HEK293T (cell line): Measurements from ENCODE around the gene LURAP1L.

Experiments
- CTCF ChIA-PET: fragments of 350-600 bp; formaldehyde crosslinking; extraction: SDS; loops from one replicate; lab custom pipeline; 2021; ENCODE audit warnings: antibody characterized with exemption, inconsistent platforms; lab: Yijun Ruan, JAX
- POLR2A ChIA-PET: fragments of 350-600 bp; formaldehyde crosslinking; extraction: SDS; loops from one replicate; lab custom pipeline; 2020; ENCODE audit warnings: antibody characterized with exemption, inconsistent platforms; lab: Yijun Ruan, JAX
- DNase-seq: peaks from one replicate; pipeline ENCODE4 v3.0.0; 2012; ENCODE audit warnings: mixed read lengths; ENCODE audit errors: extremely low spot score
- ARNT ChIP-seq: fragments of 450-650 bp; IDR thresholded peaks from 2 replicates; pipeline ENCODE4 v1.6.1; 2017; ENCODE audit warnings: mild to moderate bottlenecking
- BHLHE40 ChIP-seq: fragments of 450-650 bp; IDR thresholded peaks from 2 replicates; pipeline ENCODE4 v1.6.1; 2016; ENCODE audit warnings: mild to moderate bottlenecking, moderate library complexity, borderline replicate concordance
- CTBP1 ChIP-seq: fragments of 450-650 bp; IDR thresholded peaks from 2 replicates; pipeline ENCODE4 v1.6.1; 2016; ENCODE audit warnings: borderline replicate concordance
- ELF4 ChIP-seq: fragments of 450-650 bp; IDR thresholded peaks from 2 replicates; pipeline ENCODE4 v1.6.1; 2017; ENCODE audit warnings: antibody characterized with exemption
- FOXA1 ChIP-seq: fragments of 450-650 bp; IDR thresholded peaks from 2 replicates; pipeline ENCODE4 v1.6.1; 2016; ENCODE audit warnings: mild to moderate bottlenecking
- FOXK2 ChIP-seq: fragments of 450-650 bp; IDR thresholded peaks from 2 replicates; pipeline ENCODE4 v1.6.1; 2016; ENCODE audit warnings: mild to moderate bottlenecking
- FOXM1 ChIP-seq: fragments of 450-650 bp; IDR thresholded peaks from 2 replicates; pipeline ENCODE4 v1.6.1; 2017; ENCODE audit warnings: mild to moderate bottlenecking, borderline replicate concordance
- HDGF ChIP-seq: fragments of 450-650 bp; IDR thresholded peaks from 2 replicates; pipeline ENCODE4 v1.6.1; 2017; ENCODE audit warnings: antibody characterized with exemption, borderline replicate concordance
- L3MBTL2 ChIP-seq: fragments of 450-650 bp; conservative IDR thresholded peaks from 2 replicates; pipeline ENCODE4 v1.6.1; 2016; ENCODE audit warnings: mild to moderate bottlenecking
- LEF1 ChIP-seq: fragments of 450-650 bp; IDR thresholded peaks from 2 replicates; pipeline ENCODE4 v1.6.1; 2017; ENCODE audit warnings: mild to moderate bottlenecking, borderline replicate concordance
- NFRKB ChIP-seq: fragments of 450-650 bp; IDR thresholded peaks from 2 replicates; pipeline ENCODE4 v1.6.1; 2016; ENCODE audit warnings: mild to moderate bottlenecking, moderate library complexity
- SP1 ChIP-seq: fragments of 450-650 bp; IDR thresholded peaks from 2 replicates; pipeline ENCODE4 v1.6.1; 2017
- SUZ12 ChIP-seq: fragments of 450-650 bp; IDR thresholded peaks from 2 replicates; pipeline ENCODE4 v1.6.1; 2016; ENCODE audit warnings: mild to moderate bottlenecking
- TARDBP ChIP-seq: fragments of 450-650 bp; IDR thresholded peaks from 2 replicates; pipeline ENCODE4 v1.6.1; 2016
- ZNF384 ChIP-seq: fragments of 450-650 bp; IDR thresholded peaks from 2 replicates; pipeline ENCODE4 v1.6.1; 2016
- TF ChIP-seq, protein P1 (sequence below): fragments of 450-650 bp; IDR thresholded peaks from 2 replicates; pipeline ENCODE4 v1.6.1; 2016

Gene LURAP1L

DNA sequence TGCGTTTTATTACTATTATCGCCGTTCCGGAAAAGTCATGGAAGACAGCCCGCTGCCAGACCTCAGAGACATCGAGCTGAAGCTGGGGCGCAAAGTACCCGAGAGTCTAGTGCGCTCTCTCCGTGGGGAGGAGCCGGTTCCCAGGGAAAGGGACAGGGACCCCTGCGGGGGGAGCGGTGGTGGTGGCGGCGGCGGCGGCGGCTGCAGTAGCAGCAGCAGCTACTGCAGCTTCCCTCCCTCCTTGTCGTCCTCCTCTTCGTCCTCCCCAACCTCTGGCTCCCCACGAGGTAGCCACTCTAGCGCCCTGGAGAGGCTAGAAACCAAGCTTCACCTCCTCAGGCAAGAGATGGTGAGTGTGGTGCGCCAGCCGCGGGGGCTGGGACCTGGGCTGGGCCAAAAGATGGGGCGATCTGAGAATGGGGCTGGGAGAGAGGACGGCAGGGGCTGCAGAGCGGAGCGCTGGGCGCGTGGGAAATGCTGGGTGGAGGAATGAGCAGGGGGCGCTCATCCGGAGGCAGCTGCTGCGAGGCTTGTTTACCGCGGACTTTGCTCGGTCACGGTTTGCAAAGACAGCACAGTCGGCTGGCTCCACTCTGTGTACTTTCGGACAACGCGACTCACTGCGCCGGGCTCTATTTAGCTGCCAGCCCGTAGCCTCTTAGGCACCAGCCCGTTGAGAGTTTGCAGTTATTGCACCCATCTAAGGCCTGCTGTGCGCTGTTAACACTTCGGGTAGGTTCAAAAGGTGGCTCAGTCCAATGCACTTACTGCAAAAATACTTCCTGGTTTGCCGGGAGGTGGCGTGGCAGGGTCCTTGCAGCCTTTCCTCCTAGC lies 1.1 kb downstream of the LURAP1L start:
- ChIA-PET CTCF (interaction anchor here (0.9 to 1.9 kb wide), 8 partner anchors 9 to 111 kb away, joined by 3 to 7 read pairs (median 3); no protein-coding TSS in a partner anchor), POLR2A (interaction anchor here (0.9 to 2.2 kb wide), 8 partner anchors 34 to 56 kb away, joined by 3 to 12 read pairs (median 4); no protein-coding TSS in a partner anchor)
- peak; percentile 62 for DNase-seq
- TF ChIP-seq FOXM1 (no peak), FOXA1 (no peak), L3MBTL2 (peak; percentile 63), BHLHE40 (no peak), ZNF384 (no peak)

DNA sequence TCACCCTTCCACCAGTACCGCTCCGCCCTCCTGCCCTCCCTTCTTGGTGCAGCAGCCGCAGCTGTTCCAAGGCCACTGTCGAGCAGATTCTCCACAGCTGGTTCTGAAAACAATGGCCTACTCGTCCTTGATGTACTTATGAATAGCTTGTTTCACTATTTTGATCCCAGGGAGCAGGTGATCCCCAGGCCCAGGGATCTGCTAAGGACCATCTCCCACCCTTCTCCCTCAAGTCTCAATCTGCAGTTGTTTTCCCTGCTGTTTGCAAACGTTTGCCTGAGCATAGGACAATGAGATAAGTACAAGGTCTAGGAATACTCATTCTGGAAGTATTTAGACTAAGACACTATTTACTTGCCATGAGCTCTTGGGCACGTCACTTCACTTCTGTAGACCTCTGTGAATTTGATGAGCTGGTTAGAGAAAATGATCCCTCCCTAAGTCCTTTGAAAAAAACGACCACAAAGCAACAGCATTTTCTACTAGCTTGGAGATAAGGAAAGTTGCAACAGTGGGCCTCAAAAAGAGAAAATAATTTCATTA lies 1.8 kb downstream of the LURAP1L start:
- TF ChIP-seq NFRKB: no peak
- DNase-seq: no peak
- ChIA-PET CTCF (interaction anchor here (0.9 to 1.9 kb wide), 7 partner anchors 8 to 111 kb away, joined by 3 to 7 read pairs (median 3); no protein-coding TSS in a partner anchor), POLR2A (interaction anchor here (0.9 to 2.2 kb wide), 6 partner anchors 34 to 54 kb away, joined by 3 to 12 read pairs (median 6); no protein-coding TSS in a partner anchor)

DNA sequence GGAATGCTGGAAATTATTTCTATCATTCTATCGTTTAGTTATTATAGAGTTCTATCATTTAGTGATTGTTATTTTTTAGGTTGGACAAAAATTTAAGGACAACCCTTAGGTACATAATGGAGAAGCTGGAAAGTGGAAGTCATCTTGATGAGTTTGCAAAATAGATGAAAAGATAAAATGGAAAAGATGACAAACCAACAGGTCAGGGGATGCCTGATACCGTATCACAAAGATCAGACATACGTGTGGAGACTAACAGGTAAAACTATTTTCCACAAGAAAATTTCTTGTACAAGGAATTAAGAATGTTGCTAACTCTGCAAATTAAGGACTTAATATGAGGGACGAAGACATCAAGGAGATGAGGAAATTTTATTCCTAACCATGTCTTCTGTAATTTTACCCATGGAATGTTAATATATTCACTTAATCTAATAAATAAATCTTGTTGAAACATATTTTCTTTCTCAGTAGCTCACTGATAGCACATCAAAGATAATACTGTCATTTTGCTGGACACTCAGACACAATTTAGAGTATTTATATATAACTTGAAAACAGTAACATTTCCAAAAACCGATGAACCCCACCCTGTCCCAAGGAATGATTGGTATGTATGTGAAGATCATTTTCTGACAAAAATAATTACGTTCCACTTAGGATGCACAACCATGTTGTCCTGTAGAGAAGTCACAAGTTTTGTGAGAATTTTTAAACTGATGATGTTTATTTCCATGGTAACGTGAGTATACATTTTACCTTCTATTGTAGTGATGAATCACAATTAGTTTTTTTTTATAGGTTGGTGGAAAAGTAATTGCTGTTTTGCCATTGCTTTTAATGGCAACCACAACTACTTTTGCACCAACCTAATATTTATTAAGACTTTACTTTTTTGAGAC lies 2.6 kb downstream of the LURAP1L start:
- no peak for TF ChIP-seq L3MBTL2
- ChIA-PET POLR2A (interaction anchor here (1.3 to 2.2 kb wide), 2 partner anchors 37 to 40 kb away, joined by 3 to 12 read pairs; no protein-coding TSS in a partner anchor), CTCF (interaction anchor here (0.9 to 1.9 kb wide), 4 partner anchors 8 to 75 kb away, joined by 3 to 7 read pairs (median 4); no protein-coding TSS in a partner anchor)
- no peak for DNase-seq

DNA sequence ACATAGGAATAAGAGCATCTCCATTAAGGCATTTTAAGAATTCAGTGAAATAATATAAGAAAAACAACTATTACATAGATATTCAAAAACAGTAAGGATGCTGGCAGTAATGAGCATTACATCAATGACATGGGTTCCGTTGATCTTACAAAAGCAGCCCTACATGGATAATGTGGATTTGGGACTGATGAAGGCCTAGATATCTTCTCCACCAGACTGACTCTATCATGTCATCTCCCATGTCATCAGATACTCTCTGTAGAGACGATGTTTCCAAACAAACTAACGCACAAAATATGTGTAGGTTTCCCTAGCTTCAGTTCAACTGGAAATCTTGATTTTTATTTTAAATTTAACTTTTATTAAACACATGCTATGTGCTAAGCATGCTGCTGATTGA lies 3.6 kb downstream of the LURAP1L start:
- TF ChIP-seq, protein P1, sequence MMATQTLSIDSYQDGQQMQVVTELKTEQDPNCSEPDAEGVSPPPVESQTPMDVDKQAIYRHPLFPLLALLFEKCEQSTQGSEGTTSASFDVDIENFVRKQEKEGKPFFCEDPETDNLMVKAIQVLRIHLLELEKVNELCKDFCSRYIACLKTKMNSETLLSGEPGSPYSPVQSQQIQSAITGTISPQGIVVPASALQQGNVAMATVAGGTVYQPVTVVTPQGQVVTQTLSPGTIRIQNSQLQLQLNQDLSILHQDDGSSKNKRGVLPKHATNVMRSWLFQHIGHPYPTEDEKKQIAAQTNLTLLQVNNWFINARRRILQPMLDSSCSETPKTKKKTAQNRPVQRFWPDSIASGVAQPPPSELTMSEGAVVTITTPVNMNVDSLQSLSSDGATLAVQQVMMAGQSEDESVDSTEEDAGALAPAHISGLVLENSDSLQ: no peak
- no peak for TF ChIP-seq CTBP1
- no peak for TF ChIP-seq ELF4
- TF ChIP-seq HDGF: no peak
- no peak for TF ChIP-seq FOXA1
- no peak for TF ChIP-seq LEF1
- TF ChIP-seq L3MBTL2: no peak
- TF ChIP-seq FOXK2: no peak
- no peak for TF ChIP-seq NFRKB
- TF ChIP-seq TARDBP: no peak
- TF ChIP-seq FOXM1: no peak
- TF ChIP-seq SP1: no peak
- no peak for TF ChIP-seq ZNF384
- TF ChIP-seq SUZ12: no peak
- TF ChIP-seq BHLHE40: no peak
- TF ChIP-seq ARNT: no peak
- no peak for DNase-seq
- ChIA-PET CTCF (no interaction called here), POLR2A (no interaction called here)

DNA sequence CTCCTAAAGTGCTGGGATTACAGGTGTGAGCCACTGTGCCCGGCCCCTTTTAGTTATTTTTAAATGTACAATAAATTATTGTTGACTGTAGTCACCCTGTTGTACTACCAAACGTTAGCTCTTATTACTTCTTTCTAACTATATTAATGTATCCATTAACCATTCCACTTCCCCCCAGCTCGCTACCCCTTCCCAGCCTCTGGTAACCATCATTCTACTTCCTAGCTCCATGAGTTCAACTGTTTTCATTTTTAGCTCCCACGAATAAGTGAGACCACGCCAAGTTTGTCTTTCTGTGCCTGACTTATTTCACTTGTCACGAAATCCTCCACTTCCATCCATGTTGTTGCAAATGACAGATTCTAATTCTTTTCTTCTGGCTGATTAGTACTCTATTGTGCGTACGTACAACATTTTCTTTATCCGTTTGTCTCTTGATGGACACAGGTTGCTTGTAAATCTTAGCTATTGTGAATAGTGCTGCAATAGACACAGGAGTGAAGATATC lies 6.5 kb downstream of the LURAP1L start:
- no peak for TF ChIP-seq LEF1
- TF ChIP-seq ARNT: no peak
- TF ChIP-seq, protein P1: no peak
- no peak for TF ChIP-seq FOXM1
- no peak for TF ChIP-seq SP1
- TF ChIP-seq CTBP1: no peak
- no peak for TF ChIP-seq TARDBP
- no peak for TF ChIP-seq SUZ12
- no peak for TF ChIP-seq FOXA1
- TF ChIP-seq HDGF: no peak
- TF ChIP-seq BHLHE40: no peak
- TF ChIP-seq ZNF384: no peak
- TF ChIP-seq L3MBTL2: no peak
- TF ChIP-seq NFRKB: no peak
- TF ChIP-seq FOXK2: no peak
- no peak for TF ChIP-seq ELF4
- POLR2A ChIA-PET: no interaction called here
- CTCF ChIA-PET: no interaction called here
- no peak for DNase-seq

DNA sequence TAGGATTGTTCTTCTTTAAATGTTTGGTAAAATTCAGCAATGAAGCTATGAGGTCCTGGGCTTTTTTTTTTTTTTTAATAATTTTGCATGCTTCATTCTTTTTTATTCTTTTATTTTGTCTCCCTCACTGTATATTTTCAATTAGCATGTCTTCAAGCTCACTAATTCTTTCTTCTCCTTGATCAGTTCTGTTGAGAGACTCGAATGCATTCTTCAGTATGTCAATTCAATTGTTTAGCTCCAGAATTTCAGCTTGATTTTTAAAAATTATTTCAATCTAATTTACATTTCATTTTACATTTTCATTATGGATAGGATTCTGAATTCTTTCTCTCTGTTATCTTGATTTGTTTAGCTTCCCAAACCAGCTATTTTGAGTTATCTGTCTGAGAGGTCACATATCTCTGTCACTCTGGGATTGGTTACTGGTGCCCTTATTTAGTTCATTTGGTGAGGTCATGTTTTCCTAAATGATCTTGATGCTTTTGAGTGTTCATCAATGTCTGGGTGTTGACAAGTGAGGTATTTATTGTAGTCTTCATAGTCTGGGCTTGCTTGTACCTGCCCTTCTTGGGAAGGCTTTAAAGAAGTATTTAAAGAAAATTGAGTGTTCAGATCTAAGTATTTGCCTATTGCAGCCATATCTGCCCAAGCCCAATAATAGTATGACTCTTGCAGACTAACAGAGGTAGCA lies 9.1 kb downstream of the LURAP1L start:
- CTCF ChIA-PET: interaction anchor here (0.6 to 0.7 kb wide), 2 partner anchors 36 to 221 kb away, joined by 3 read pairs; no protein-coding TSS in a partner anchor
- POLR2A ChIA-PET: interaction anchor here (1.7 kb wide), 1 partner anchor 31 kb away, joined by 8 read pairs; no protein-coding TSS in a partner anchor
- no peak for TF ChIP-seq SP1
- TF ChIP-seq CTBP1: no peak
- no peak for TF ChIP-seq NFRKB
- no peak for TF ChIP-seq FOXK2
- no peak for TF ChIP-seq LEF1
- TF ChIP-seq, protein P1: no peak
- TF ChIP-seq ZNF384: no peak
- no peak for TF ChIP-seq HDGF
- no peak for TF ChIP-seq ARNT
- TF ChIP-seq FOXA1: no peak
- DNase-seq: no peak
